SK-N-SH (cell line): ENCODE results near the gene PLEKHA6. TPM values are rescaled to one million over a fixed set of nuclear protein-coding genes. Genes with fewer than 3 reads are reported as not detected.

Experiments
- CTCF ChIA-PET: fragments of 300-600, 350-600 bp; formaldehyde crosslinking; extraction: SDS; loops from one replicate; lab custom pipeline; 2021; lab: Yijun Ruan, JAX
- POLR2A ChIA-PET: fragments of 350-600 bp; sonication (Branson Sonifier 250); formaldehyde crosslinking; extraction: SDS; loops from one replicate; lab custom pipeline; 2020; ENCODE audit warnings: antibody characterized with exemption, inconsistent platforms; lab: Yijun Ruan, JAX
- DNase-seq: peaks from one replicate; pipeline ENCODE4 v3.0.0; 2012
- H2AFZ ChIP-seq: fragments of 200-600 bp; sonication (generic); 2 replicates; pipeline ENCODE4 v1.8.1; 2016; ENCODE audit warnings: antibody characterized with exemption, mild to moderate bottlenecking, low read depth
- H3F3A ChIP-seq: fragments of 200-600 bp; sonication (generic); replicated peaks from 2 replicates; pipeline ENCODE3; 2016; ENCODE audit warnings: antibody characterized with exemption, mild to moderate bottlenecking; ENCODE audit not compliant: insufficient read depth
- H3K27ac ChIP-seq, 2 experiments: fragments of 200-500 bp in 1 of 2; fragments of 200-600 bp in 1 of 2; sonication (Bioruptor generic) in 1 of 2; sonication (generic), shearing (Covaris generic) in 1 of 2; 2 replicates each; pipeline versions ENCODE4 v1.5.1 to v1.6.1; 2014 to 2016; ENCODE audit warnings: low read depth in 2 of 2, inconsistent platforms in 1 of 2, low read length in 1 of 2, mild to moderate bottlenecking in 1 of 2, mixed read lengths in 1 of 2
- H3K27me3 ChIP-seq: fragments of 200-600 bp; sonication (generic), shearing (Covaris generic); 2 replicates; pipeline ENCODE4 v1.6.1; 2016; ENCODE audit warnings: mixed run types; ENCODE audit not compliant: insufficient read depth
- H3K36me3 ChIP-seq, 2 experiments: fragments of 200-500 bp in 1 of 2; fragments of 200-600 bp in 1 of 2; sonication (Bioruptor generic) in 1 of 2; sonication (generic) in 1 of 2; replicated peaks in 1 of 2; 2 replicates each; pipeline versions ENCODE3 to v1.5.1; 2014 to 2016; ENCODE audit warnings: low read length in 1 of 2, mild to moderate bottlenecking in 1 of 2; ENCODE audit not compliant: insufficient read depth in 2 of 2, control insufficient read depth in 1 of 2
- H3K4me1 ChIP-seq, 2 experiments: fragments of 200-500 bp in 1 of 2; fragments of 200-600 bp in 1 of 2; sonication (Bioruptor generic) in 1 of 2; sonication (generic), shearing (Covaris generic) in 1 of 2; 2 replicates each; pipeline versions ENCODE4 v1.5.1 to v1.6.1; 2014 to 2016; ENCODE audit warnings: low read depth in 1 of 2, low read length in 1 of 2, mixed run types in 1 of 2; ENCODE audit not compliant: insufficient read depth in 2 of 2, control insufficient read depth in 1 of 2
- H3K4me2 ChIP-seq: fragments of 200-600 bp; sonication (generic), shearing (Covaris generic); 2 replicates; pipeline ENCODE4 v1.6.1; 2017; ENCODE audit warnings: mixed run types
- H3K4me3 ChIP-seq, 2 experiments: fragments of 200-500 bp in 1 of 2; fragments of 200-600 bp in 1 of 2; sonication (Bioruptor generic) in 1 of 2; sonication (generic), shearing (Covaris generic) in 1 of 2; 2 replicates each; pipeline versions ENCODE4 v1.5.1 to v1.8.1; 2014 to 2016; ENCODE audit warnings: low read depth in 2 of 2, inconsistent platforms in 1 of 2, low read length in 1 of 2, mild to moderate bottlenecking in 1 of 2, mixed read lengths in 1 of 2, moderate library complexity in 1 of 2
- H3K79me2 ChIP-seq: fragments of 200-600 bp; sonication (generic); 2 replicates; pipeline ENCODE4 v1.8.1; 2017; ENCODE audit warnings: mild to moderate bottlenecking; ENCODE audit not compliant: insufficient read depth
- H3K9ac ChIP-seq: fragments of 200-600 bp; sonication (generic); 2 replicates; pipeline ENCODE4 v1.6.1; 2017; ENCODE audit warnings: mixed run types
- H3K9me2 ChIP-seq: fragments of 200-600 bp; sonication (generic); 2 replicates; pipeline ENCODE4 v1.6.1; 2017; ENCODE audit warnings: mixed run types
- H3K9me3 ChIP-seq: fragments of 200-600 bp; sonication (generic); 2 replicates; pipeline ENCODE4 v1.6.1; 2017; ENCODE audit warnings: mixed run types, mild to moderate bottlenecking, moderate library complexity
- H4K20me1 ChIP-seq: fragments of 200-600 bp; sonication (generic); 2 replicates; pipeline ENCODE4 v1.6.1; 2017; ENCODE audit warnings: mild to moderate bottlenecking, mixed run types; ENCODE audit not compliant: insufficient read depth
- CTCF ChIP-seq: fragments of 200-600 bp; sonication (generic); IDR thresholded peaks from 2 replicates; pipeline ENCODE4 v1.6.1; 2017; ENCODE audit warnings: antibody characterized with exemption, mild to moderate bottlenecking, moderate library complexity
- ELF1 ChIP-seq: IDR thresholded peaks from 2 replicates; pipeline ENCODE4 v1.4.0; 2012
- EP300 ChIP-seq, 2 experiments: IDR thresholded peaks; 2 replicates each; pipeline versions ENCODE4 v1.4.0 to v1.6.1; 2012; ENCODE audit warnings: borderline replicate concordance in 1 of 2, low read depth in 1 of 2, low read length in 1 of 2
- EZH2phosphoT487 ChIP-seq: fragments of 200-600 bp; sonication (generic); IDR thresholded peaks from 2 replicates; pipeline ENCODE4 v1.6.1; 2017; ENCODE audit warnings: low read depth, mixed run types, mild to moderate bottlenecking, antibody characterized with exemption, moderate library complexity, borderline replicate concordance
- FOXJ3 ChIP-seq: sonication (generic); formaldehyde crosslinking; IDR thresholded peaks from 2 replicates; pipeline ENCODE4 v1.5.1; 2020; ENCODE audit warnings: mild to moderate bottlenecking, missing genetic modification reagents
- FOXM1 ChIP-seq: IDR thresholded peaks from 2 replicates; pipeline ENCODE4 v1.4.0; 2012; ENCODE audit warnings: low read depth, mild to moderate bottlenecking
- GABPA ChIP-seq: IDR thresholded peaks from 2 replicates; pipeline ENCODE4 v1.4.0; 2012; ENCODE audit warnings: low read depth, mild to moderate bottlenecking
- IRF3 ChIP-seq: fragments of 150-350 bp; IDR thresholded peaks from 2 replicates; pipeline ENCODE4 v1.6.1; 2016; ENCODE audit warnings: mild to moderate bottlenecking, low read depth, low read length
- JUND ChIP-seq: IDR thresholded peaks from 2 replicates; pipeline ENCODE4 v1.4.0; 2012
- MEF2A ChIP-seq: IDR thresholded peaks from 2 replicates; pipeline ENCODE4 v1.4.0; 2012; ENCODE audit warnings: low read depth, borderline replicate concordance
- PBX3 ChIP-seq: IDR thresholded peaks from 2 replicates; pipeline ENCODE4; 2012
- RAD21 ChIP-seq: IDR thresholded peaks from 2 replicates; pipeline ENCODE4 v1.6.1; 2012; ENCODE audit warnings: mild to moderate bottlenecking, low read length
- RCOR1 ChIP-seq: fragments of 150-350 bp; IDR thresholded peaks from 2 replicates; pipeline ENCODE4 v1.6.1; 2017; ENCODE audit warnings: antibody characterized with exemption, low read length
- REST ChIP-seq: IDR thresholded peaks from 2 replicates; pipeline ENCODE4 v1.6.1; 2012; ENCODE audit warnings: mild to moderate bottlenecking, low read depth, low read length, moderate library complexity
- RFX5 ChIP-seq: IDR thresholded peaks from 2 replicates; pipeline ENCODE4 v1.6.1; 2012; ENCODE audit warnings: mild to moderate bottlenecking, improper control_type of control experiment, low read length
- SMC3 ChIP-seq: IDR thresholded peaks from 2 replicates; pipeline ENCODE4 v1.6.1; 2012; ENCODE audit warnings: low read depth, low read length, improper control_type of control experiment
- TAF1 ChIP-seq: IDR thresholded peaks from 2 replicates; pipeline ENCODE4 v1.6.1; 2012; ENCODE audit warnings: low read depth, mild to moderate bottlenecking, low read length, moderate library complexity, borderline replicate concordance
- TEAD4 ChIP-seq: IDR thresholded peaks from 2 replicates; pipeline ENCODE4 v1.4.0; 2012; ENCODE audit warnings: mild to moderate bottlenecking, borderline replicate concordance; ENCODE audit not compliant: insufficient read depth
- USF1 ChIP-seq: IDR thresholded peaks from 2 replicates; pipeline ENCODE4 v1.4.0; 2012; ENCODE audit warnings: low read depth, borderline replicate concordance
- WGBS: methylation state at CpG from one replicate; pipeline ENCODE4 v1.1.6; 2017; ENCODE audit warnings: low lambda C conversion rate; 5-methylcytosine and 5-hydroxymethylcytosine counted together
- polyA plus RNA-seq, 3 experiments: library from polyadenylated mRNA; depleted of rRNA; stranded (reverse); fragments of >200 nt; gene quantifications; 2 replicates each; pipeline ENCODE4 v1.2.3, GENCODE V29; 2012

Gene PLEKHA6
- polyA plus RNA-seq, 1 of the 3 experiments (the other 2 are of a cell fraction): 1.2 TPM

GRCh38 chr1:204391629-204392028 lies 31.9 kb upstream of the PLEKHA6 start:
- Histone ChIP-seq H3K9me2 (no peaks in the 10 kb centered on the region), H3K4me2 (no peak overlapping the region), H3F3A (peaks cover 6% of the 10 kb centered on the region), H4K20me1 (no peaks in the 10 kb centered on the region), H3K9ac (no peak overlapping the region), H3K27ac (no peak overlapping the region), H3K4me1 (peaks cover 0 to 2% of the 10 kb centered on the region in 2 experiments; a peak in 1 of 4 replicates), H3K36me3 (peaks cover 0 to 25% of the 10 kb centered on the region in 2 experiments), H3K9me3 (no peaks in the 10 kb centered on the region), H2AFZ (no peak overlapping the region), H3K4me3 (no peak overlapping the region), H3K27me3 (no peaks in the 10 kb centered on the region)
- ChIA-PET POLR2A (no interaction called here), CTCF (interaction anchor here (0.7 to 3.5 kb wide), 4 partner anchors 28 to 231 kb away, joined by 3 to 15 read pairs (median 8); no protein-coding TSS in a partner anchor)
- no peak for DNase-seq
- TF ChIP-seq MEF2A (no peak), FOXM1 (no peak), EZH2phosphoT487 (no peak), JUND (no peak), GABPA (no peak), RAD21 (no peak), PBX3 (no peak), IRF3 (no peak), TEAD4 (no peak), ELF1 (no peak), SMC3 (no peak), RCOR1 (no peak), EP300 (IDR thresholded peaks at IDR 0.05; ENCODE audit: borderline replicate concordance in 1 of 2, low read depth in 1 of 2, low read length in 1 of 2) (no peak), FOXJ3 (CRISPR knock-in tag) (no peak)
- TF ChIP-seq, all 33 proteins: peak for 0
- no peaks in the 10 kb centered on the region for H3K79me2 ChIP-seq

- 75% methylated on average over 4 of the region's 4 CpGs for WGBS
- POLR2A ChIA-PET: no interaction called here
- Histone ChIP-seq H4K20me1 (no peaks in the 10 kb centered on the region), H3K9ac (no peak overlapping the region), H3K4me3 (no peak overlapping the region), H3K27ac (no peak overlapping the region), H3K4me1 (peaks cover 0 to 2% of the 10 kb centered on the region in 2 experiments; a peak in 1 of 4 replicates), H3K9me3 (no peaks in the 10 kb centered on the region), H3K4me2 (no peak overlapping the region), H3K36me3 (peaks cover 0 to 19% of the 10 kb centered on the region in 2 experiments), H3K9me2 (no peaks in the 10 kb centered on the region), H2AFZ (no peak overlapping the region), H3F3A (peaks cover 6% of the 10 kb centered on the region), H3K79me2 (no peaks in the 10 kb centered on the region), H3K27me3 (no peaks in the 10 kb centered on the region)
- no peak for DNase-seq
- CTCF ChIA-PET: interaction anchor here (0.7 to 3.5 kb wide), 5 partner anchors 8 to 230 kb away, joined by 3 to 32 read pairs (median 11); no protein-coding TSS in a partner anchor
- no peak for TF ChIP-seq REST
- TF ChIP-seq TAF1: no peak
- no peak for TF ChIP-seq SMC3
- TF ChIP-seq RFX5: no peak
- no peak for TF ChIP-seq USF1
- no peak for TF ChIP-seq CTCF
These were observed 31.2 kb upstream of the PLEKHA6 start for GRCh38 chr1:204390751-204391466.
